Erythroblast (primary cell): ENCODE results near the gene TNFRSF18.

Experiments used
- GATA1 ChIP-seq: IDR thresholded peaks from 2 replicates; pipeline ENCODE4 v1.6.1; 2011; ENCODE audit warnings: low read depth, mild to moderate bottlenecking, control low read depth, low read length, moderate library complexity
- POLR2A ChIP-seq: IDR thresholded peaks from 2 replicates; pipeline ENCODE4 v1.6.1; 2011; ENCODE audit warnings: mild to moderate bottlenecking, low read length

DNA sequence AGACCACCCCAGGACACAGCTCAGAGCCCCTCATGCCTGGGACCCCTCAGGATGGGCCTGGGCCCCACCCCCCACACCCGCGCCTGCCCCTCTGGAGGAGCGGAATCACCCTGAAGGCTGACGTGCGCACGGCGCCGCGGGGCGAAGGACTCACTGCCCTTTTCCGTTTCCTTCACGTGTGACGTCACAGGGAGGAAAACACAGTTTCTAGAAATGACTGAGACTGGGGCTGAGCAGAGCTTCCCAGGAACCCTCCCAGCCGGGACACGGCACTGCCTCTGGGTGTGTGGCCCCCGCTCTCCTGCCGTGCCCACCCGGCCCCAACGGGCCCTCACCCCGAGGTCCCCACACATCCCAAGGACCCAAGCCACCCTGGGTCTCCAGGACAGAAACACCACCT is 12.9 kb upstream of the TNFRSF18 start:
- TF ChIP-seq POLR2A (no peak), GATA1 (no peak)
